Measurements from ENCODE around the gene PHACTR1.

- TF ChIP-seq YY1 (IDR thresholded peaks at IDR 0.05; ENCODE audit: low read depth) (no peak), ZBTB7A (IDR thresholded peaks at IDR 0.05; ENCODE audit: low read depth) (no peak), MAX (IDR thresholded peaks at IDR 0.05) (no peak), EP300 (IDR thresholded peaks at IDR 0.05; ENCODE audit: borderline replicate concordance) (no peak)
These were observed 176.5 kb downstream of the PHACTR1 start for GRCh38 chr6:12893036-12893435.

Measured in Ishikawa (cell line).